Muscle layer of colon (tissue), 2 donors: ENCODE data around the gene KCNAB1.

Experiments used
- H3K27ac ChIP-seq: one replicate; pipeline ENCODE4 v1.7.0; 2013; ENCODE audit warnings: low read depth, mild to moderate bottlenecking, low read length, moderate library complexity
- H3K27me3 ChIP-seq, 2 donors: one replicate each; pipeline ENCODE4 v1.7.0; 2013; ENCODE audit warnings: low read length in 2 of 2, mild to moderate bottlenecking in 2 of 2; ENCODE audit not compliant: insufficient read depth in 2 of 2, control insufficient read depth in 1 of 2
- H3K36me3 ChIP-seq: one replicate; pipeline ENCODE4 v1.7.0; 2013; ENCODE audit warnings: mild to moderate bottlenecking, low read length; ENCODE audit not compliant: insufficient read depth
- H3K4me1 ChIP-seq: one replicate; pipeline ENCODE4 v1.7.0; 2013; ENCODE audit warnings: mild to moderate bottlenecking, low read length; ENCODE audit not compliant: insufficient read depth
- H3K4me3 ChIP-seq, 2 donors: one replicate each; pipeline ENCODE4 v1.7.0; 2013; ENCODE audit warnings: low read length in 2 of 2, low read depth in 1 of 2, mild to moderate bottlenecking in 1 of 2, moderate library complexity in 1 of 2
- H3K9ac ChIP-seq: one replicate; pipeline ENCODE4 v1.7.0; 2013; ENCODE audit warnings: low read length
- H3K9me3 ChIP-seq: one replicate; pipeline ENCODE4 v1.7.0; 2013; ENCODE audit warnings: mild to moderate bottlenecking, low read length
- donor health status: abdominal sarcoma.
- donor health status: Adenocarcinoma of cecum.

Gene KCNAB1

GRCh38 chr3:156400062-156400461 lies 279.7 kb downstream of the KCNAB1 start:
- H3K36me3 ChIP-seq = no peaks in the 10 kb centered on the region
- H3K27me3 ChIP-seq = no peaks in the 10 kb centered on the region
- H3K27ac ChIP-seq = no peak overlapping the region
- H3K4me1 ChIP-seq = peaks cover 14% of the 10 kb centered on the region
- no peak overlapping the region for H3K9ac ChIP-seq
- H3K4me3 ChIP-seq = no peak overlapping the region
- no peaks in the 10 kb centered on the region for H3K9me3 ChIP-seq

- no peak overlapping the region for H3K9ac ChIP-seq
- H3K9me3 ChIP-seq = no peaks in the 10 kb centered on the region
- no peaks in the 10 kb centered on the region for H3K27me3 ChIP-seq
- peaks cover 14% of the 10 kb centered on the region for H3K4me1 ChIP-seq
- H3K36me3 ChIP-seq = no peaks in the 10 kb centered on the region
- no peak overlapping the region for H3K27ac ChIP-seq
- H3K4me3 ChIP-seq = no peak overlapping the region
These were observed 280.4 kb downstream of the KCNAB1 start for GRCh38 chr3:156400735-156401134.

GRCh38 chr3:156404217-156404616 lies 283.8 kb downstream of the KCNAB1 start:
- H3K4me3 ChIP-seq = no peak overlapping the region
- H3K9ac ChIP-seq = no peak overlapping the region
- no peak overlapping the region for H3K27ac ChIP-seq

GRCh38 chr3:156406393-156406792 lies 286.0 kb downstream of the KCNAB1 start:
- Histone ChIP-seq H3K27ac (no peak overlapping the region), H3K27me3 (no peaks in the 10 kb centered on the region), H3K4me3 (no peak overlapping the region), H3K9ac (no peak overlapping the region), H3K36me3 (no peaks in the 10 kb centered on the region), H3K9me3 (no peaks in the 10 kb centered on the region), H3K4me1 (no peaks in the 10 kb centered on the region)

More at GRCh38 chr3:156404217-156404616, 283.8 kb downstream of the KCNAB1 start:
- Histone ChIP-seq H3K4me1 (no peaks in the 10 kb centered on the region), H3K27me3 (no peaks in the 10 kb centered on the region), H3K36me3 (no peaks in the 10 kb centered on the region), H3K9me3 (no peaks in the 10 kb centered on the region)

DNA sequence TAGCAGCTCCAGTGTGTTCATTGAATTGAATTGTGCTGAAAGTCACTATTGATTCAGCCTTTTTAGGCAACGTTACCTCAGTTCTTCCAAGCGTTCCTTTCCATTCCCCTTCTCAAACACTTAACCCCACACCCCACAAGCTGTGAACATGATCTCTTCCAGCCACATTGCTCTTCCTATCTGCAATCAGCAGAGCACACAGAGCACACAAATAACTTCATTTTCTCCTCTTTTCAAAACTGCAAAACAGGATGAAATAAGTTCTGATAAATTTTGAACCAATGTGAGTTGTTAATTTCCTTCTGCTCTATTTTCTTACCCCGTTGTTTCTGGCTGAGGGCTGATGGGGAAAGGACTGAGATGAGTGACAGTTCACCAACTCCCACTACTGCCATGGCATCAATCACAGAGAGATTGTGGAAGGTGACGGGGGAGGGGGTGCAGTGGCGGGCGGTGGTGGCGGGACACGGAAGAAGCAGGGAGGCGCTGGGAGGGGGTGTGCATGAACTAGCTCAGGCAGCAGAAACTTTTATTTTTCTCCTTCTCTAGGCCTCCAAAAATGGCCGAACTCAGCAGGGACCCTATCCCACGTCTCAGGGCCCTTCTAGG lies 287.3 kb downstream of the KCNAB1 start:
- H3K4me1 ChIP-seq = peaks cover 5% of the 10 kb centered on the region
- H3K27ac ChIP-seq = no peak overlapping the region
- H3K4me3 ChIP-seq = no peak overlapping the region
- no peak overlapping the region for H3K9ac ChIP-seq
- H3K9me3 ChIP-seq = no peaks in the 10 kb centered on the region
- H3K27me3 ChIP-seq = no peaks in the 10 kb centered on the region
- no peaks in the 10 kb centered on the region for H3K36me3 ChIP-seq

DNA sequence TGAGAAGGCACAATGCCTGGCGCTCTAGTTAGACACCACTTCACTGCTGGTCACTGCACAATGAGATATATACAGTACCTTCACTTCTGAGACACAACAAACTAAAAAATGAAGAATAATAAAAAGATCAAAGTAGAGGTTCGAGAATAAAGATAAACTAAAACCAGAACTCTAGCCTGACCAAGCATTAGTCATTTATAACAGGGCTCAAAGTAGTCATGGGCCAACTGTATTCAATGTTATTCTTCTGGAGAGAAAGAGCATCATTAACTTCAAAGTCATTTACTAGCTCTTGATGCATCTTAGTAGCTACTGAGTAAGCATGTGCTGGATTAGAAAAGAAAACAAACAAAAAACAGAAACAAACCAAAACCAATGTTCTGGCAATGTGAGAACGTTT lies 289.3 kb downstream of the KCNAB1 start:
- Histone ChIP-seq H3K27ac (no peak overlapping the region), H3K36me3 (no peaks in the 10 kb centered on the region), H3K9ac (no peak overlapping the region), H3K4me3 (no peak overlapping the region), H3K9me3 (no peaks in the 10 kb centered on the region), H3K27me3 (no peaks in the 10 kb centered on the region), H3K4me1 (peaks cover 16% of the 10 kb centered on the region)

DNA sequence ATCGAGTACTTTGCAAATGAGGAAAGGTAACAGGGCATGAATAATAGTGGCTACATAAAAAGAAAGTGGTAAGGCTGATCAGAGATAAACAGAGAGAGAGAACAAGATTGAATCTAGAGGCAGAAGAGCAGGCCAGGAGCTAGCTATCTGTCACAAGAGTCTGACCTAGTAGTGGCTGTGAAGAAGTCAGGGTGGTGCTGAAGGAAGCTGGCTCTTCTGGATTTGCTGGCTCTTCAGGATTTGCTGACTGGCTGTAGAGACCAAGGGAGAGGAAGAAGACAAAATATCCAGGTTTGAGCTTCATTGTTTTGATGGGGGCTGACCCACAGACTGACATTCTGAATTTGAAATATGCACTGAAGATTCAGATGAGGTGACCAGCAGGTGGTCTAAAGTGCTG lies 292.2 kb downstream of the KCNAB1 start:
- no peaks in the 10 kb centered on the region for H3K9me3 ChIP-seq
- no peak overlapping the region for H3K9ac ChIP-seq
- H3K36me3 ChIP-seq = no peaks in the 10 kb centered on the region
- H3K27ac ChIP-seq = no peak overlapping the region
- no peak overlapping the region for H3K4me3 ChIP-seq
- no peaks in the 10 kb centered on the region for H3K27me3 ChIP-seq
- H3K4me1 ChIP-seq = peaks cover 21% of the 10 kb centered on the region

- peak overlapping the region in 1 of 2 donors; percentile 3 for H3K4me3 ChIP-seq
- no peak overlapping the region for H3K27ac ChIP-seq
- peaks cover 21% of the 10 kb centered on the region for H3K4me1 ChIP-seq
- H3K9ac ChIP-seq = no peak overlapping the region
- H3K36me3 ChIP-seq = no peaks in the 10 kb centered on the region
- no peaks in the 10 kb centered on the region for H3K9me3 ChIP-seq
- no peaks in the 10 kb centered on the region for H3K27me3 ChIP-seq
These were observed 293.0 kb downstream of the KCNAB1 start for GRCh38 chr3:156413293-156413892.

DNA sequence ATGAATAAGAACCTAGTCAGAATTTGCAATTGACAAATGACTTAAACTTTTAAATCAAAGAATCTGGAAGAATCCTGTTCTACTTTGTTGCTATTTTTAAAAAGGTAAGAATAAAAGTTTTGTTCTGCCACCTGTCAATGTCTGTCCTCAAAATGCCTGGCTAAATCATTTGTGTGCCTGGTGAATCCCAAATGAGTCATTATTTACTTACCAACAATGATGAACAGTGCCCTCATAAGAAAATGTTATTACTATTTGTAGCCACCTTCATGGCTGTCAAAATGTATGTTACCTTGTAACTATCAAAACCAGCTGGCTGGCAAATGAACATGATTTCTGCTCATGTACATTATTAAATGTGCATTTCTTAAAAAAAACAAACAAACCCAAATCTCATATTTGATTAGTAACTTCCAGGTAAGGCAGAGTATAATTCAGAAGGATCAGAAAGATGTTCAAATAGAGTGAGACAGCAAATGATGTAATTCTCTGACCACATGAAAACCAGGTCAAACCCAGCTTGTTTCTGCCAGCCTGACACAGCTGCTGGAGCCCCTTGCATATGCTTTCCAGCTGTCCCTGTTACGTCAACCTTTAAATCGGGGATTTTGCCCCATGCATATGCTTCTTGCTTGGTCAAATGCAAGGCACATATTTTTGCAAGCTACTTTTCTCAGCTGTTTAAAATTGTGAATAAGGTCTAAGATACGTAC lies 296.6 kb downstream of the KCNAB1 start:
- H3K9me3 ChIP-seq = no peaks in the 10 kb centered on the region

GRCh38 chr3:156417559-156418132 lies 297.3 kb downstream of the KCNAB1 start:
- Histone ChIP-seq H3K9ac (no peak overlapping the region), H3K9me3 (no peaks in the 10 kb centered on the region), H3K36me3 (no peaks in the 10 kb centered on the region), H3K27ac (no peak overlapping the region), H3K4me1 (peaks cover 17% of the 10 kb centered on the region), H3K4me3 (no peak overlapping the region), H3K27me3 (no peaks in the 10 kb centered on the region)

More for the DNA sequence above, 296.6 kb downstream of the KCNAB1 start:
- no peak overlapping the region for H3K9ac ChIP-seq
- H3K4me1 ChIP-seq = peaks cover 21% of the 10 kb centered on the region
- H3K36me3 ChIP-seq = no peaks in the 10 kb centered on the region
- no peak overlapping the region for H3K4me3 ChIP-seq
- H3K27ac ChIP-seq = no peak overlapping the region
- no peaks in the 10 kb centered on the region for H3K27me3 ChIP-seq

DNA sequence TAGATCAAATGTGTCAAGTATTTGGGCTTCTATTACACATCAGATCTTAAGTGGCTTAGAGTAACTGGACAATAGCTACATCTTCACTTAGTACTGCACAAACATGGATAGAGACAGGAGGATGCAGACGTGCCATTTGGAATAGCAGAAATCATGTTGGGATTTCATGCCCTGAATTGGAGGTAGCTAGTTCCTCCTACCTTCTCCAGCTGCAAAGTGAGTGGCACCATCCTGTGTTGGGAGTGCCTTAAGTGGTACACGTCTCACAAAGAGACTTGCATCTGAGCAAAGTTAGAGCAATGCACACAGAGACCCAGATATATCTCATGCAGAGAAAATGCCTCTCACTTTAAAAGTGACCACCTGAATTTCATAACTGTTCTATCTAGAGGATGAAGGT lies 298.1 kb downstream of the KCNAB1 start:
- Histone ChIP-seq H3K4me1 (peaks cover 9% of the 10 kb centered on the region), H3K27me3 (no peaks in the 10 kb centered on the region), H3K27ac (no peak overlapping the region)

More for the DNA sequence above, 298.1 kb downstream of the KCNAB1 start:
- Histone ChIP-seq H3K4me3 (no peak overlapping the region), H3K36me3 (no peaks in the 10 kb centered on the region), H3K9me3 (no peaks in the 10 kb centered on the region), H3K9ac (no peak overlapping the region)
